HG03039 (cell line): ENCODE data around the gene NRN1L.
"Not testable (repeated sequence)": the region's sequence is repeated elsewhere in the genome, so short reads cannot be mapped to it uniquely, and the experiment has no call there.

ENCODE experiments used
- ATAC-seq: cut with Tn5 transposase; IDR thresholded peaks from one replicate; pipeline ENCODE4 v1.9.1; 2021; ENCODE audit warnings: mild to moderate bottlenecking, moderate library complexity; ENCODE audit not compliant: unreplicated experiment

The NRN1L gene

GRCh38 chr16:67882374-67883145 lies 2.1 kb upstream of the NRN1L start:
- no peak for ATAC-seq

- ATAC-seq: no peak
Observed at GRCh38 chr16:67883146-67883871, 1.4 kb upstream of the NRN1L start.

- ATAC-seq: no peak
Observed at GRCh38 chr16:67883872-67884261, 818 bp upstream of the NRN1L start.

GRCh38 chr16:67885545-67885944 lies 860 bp downstream of the NRN1L start:
- no peak for ATAC-seq

GRCh38 chr16:67885976-67886375 lies 1.3 kb downstream of the NRN1L start:
- no peak for ATAC-seq

- ATAC-seq: no peak
Observed at GRCh38 chr16:67886387-67886786, 1.7 kb downstream of the NRN1L start.

GRCh38 chr16:67888331-67888730 lies 3.6 kb downstream of the NRN1L start:
- ATAC-seq: no peak

- ATAC-seq: no peak
Observed at GRCh38 chr16:67892375-67892774, 7.7 kb downstream of the NRN1L start.

- ATAC-seq: peak; percentile 77
Observed at GRCh38 chr16:67892899-67893742, 8.4 kb downstream of the NRN1L start, which contains the start of gene PSKH1. TSS of gene PSKH1 (plus strand) at chr16:67893254. CDS start at chr16:67908750, 15,496 bp downstream.

- peak; percentile 24 for ATAC-seq
Observed at GRCh38 chr16:67893743-67894399, 9.2 kb downstream of the NRN1L start.

- no peak for ATAC-seq
Observed at GRCh38 chr16:67897231-67897630, 12.5 kb downstream of the NRN1L start.

- ATAC-seq: no peak
Observed at GRCh38 chr16:67901734-67902133, 17.0 kb downstream of the NRN1L start.

- ATAC-seq: no peak
Observed at GRCh38 chr16:67902831-67903230, 18.1 kb downstream of the NRN1L start.

- no peak for ATAC-seq
Observed at GRCh38 chr16:67907397-67908180, 22.9 kb downstream of the NRN1L start.

GRCh38 chr16:67909056-67909742 lies 24.5 kb downstream of the NRN1L start:
- no peak for ATAC-seq

GRCh38 chr16:67910158-67910557 lies 25.5 kb downstream of the NRN1L start:
- ATAC-seq: no peak

- no peak for ATAC-seq
Observed at GRCh38 chr16:67914758-67915495, 30.2 kb downstream of the NRN1L start.

GRCh38 chr16:67915496-67915769 lies 30.7 kb downstream of the NRN1L start:
- not testable (repeated sequence) for ATAC-seq
